Measurements from ENCODE around the gene RASSF10.

RASSF10 gene

GRCh38 chr11:12994476-12994875 lies 14.6 kb upstream of the RASSF10 start:
- Histone ChIP-seq H3K9ac (ENCODE audit: low read depth, low read length) (no peak overlapping the region), H3K36me3 (ENCODE audit: insufficient read depth, low read length) (no peaks in the 10 kb centered on the region), H3K4me1 (ENCODE audit: insufficient read depth, low read length) (no peaks in the 10 kb centered on the region), H3K4me3 (ENCODE audit: low read length) (no peak overlapping the region), H3K27me3 (ENCODE audit: insufficient read depth, low read length) (no peaks in the 10 kb centered on the region), H3K27ac (ENCODE audit: low read depth, low read length) (no peak overlapping the region), H3K9me3 (ENCODE audit: insufficient read depth, low read depth, low read length) (no peaks in the 10 kb centered on the region)
- 86% methylated on average over 2 of the region's 2 CpGs for WGBS

- no peaks in the 10 kb centered on the region for H3K4me1 ChIP-seq (ENCODE audit: insufficient read depth, low read length)
- no peaks in the 10 kb centered on the region for H3K27me3 ChIP-seq (ENCODE audit: insufficient read depth, low read length)
- H3K36me3 ChIP-seq (ENCODE audit: insufficient read depth, low read length): no peaks in the 10 kb centered on the region
- no peaks in the 10 kb centered on the region for H3K9me3 ChIP-seq (ENCODE audit: insufficient read depth, low read depth, low read length)
- no peak overlapping the region for H3K9ac ChIP-seq (ENCODE audit: low read depth, low read length)
- H3K4me3 ChIP-seq (ENCODE audit: low read length): no peak overlapping the region
- H3K27ac ChIP-seq (ENCODE audit: low read depth, low read length): no peak overlapping the region
Measured at GRCh38 chr11:12995188-12995587, 13.9 kb upstream of the RASSF10 start.

- no peaks in the 10 kb centered on the region for H3K9me3 ChIP-seq (ENCODE audit: insufficient read depth, low read depth, low read length)
- H3K9ac ChIP-seq (ENCODE audit: low read depth, low read length): no peak overlapping the region
- H3K4me1 ChIP-seq (ENCODE audit: insufficient read depth, low read length): no peaks in the 10 kb centered on the region
- H3K36me3 ChIP-seq (ENCODE audit: insufficient read depth, low read length): no peaks in the 10 kb centered on the region
- H3K27me3 ChIP-seq (ENCODE audit: insufficient read depth, low read length): no peaks in the 10 kb centered on the region
- H3K27ac ChIP-seq (ENCODE audit: low read depth, low read length): no peak overlapping the region
- H3K4me3 ChIP-seq (ENCODE audit: low read length): no peak overlapping the region
Measured at GRCh38 chr11:12995823-12996222, 13.3 kb upstream of the RASSF10 start.

GRCh38 chr11:12997168-12997567 lies 11.9 kb upstream of the RASSF10 start:
- Histone ChIP-seq H3K4me1 (ENCODE audit: insufficient read depth, low read length) (no peaks in the 10 kb centered on the region), H3K9me3 (ENCODE audit: insufficient read depth, low read depth, low read length) (no peaks in the 10 kb centered on the region), H3K9ac (ENCODE audit: low read depth, low read length) (no peak overlapping the region), H3K27ac (ENCODE audit: low read depth, low read length) (no peak overlapping the region), H3K4me3 (ENCODE audit: low read length) (no peak overlapping the region), H3K36me3 (ENCODE audit: insufficient read depth, low read length) (no peaks in the 10 kb centered on the region), H3K27me3 (ENCODE audit: insufficient read depth, low read length) (no peaks in the 10 kb centered on the region)
- no CpG with 5 or more reads among the region's 1 CpG for WGBS

- Histone ChIP-seq H3K27me3 (ENCODE audit: insufficient read depth, low read length) (no peaks in the 10 kb centered on the region), H3K4me3 (ENCODE audit: low read length) (no peak overlapping the region), H3K27ac (ENCODE audit: low read depth, low read length) (no peak overlapping the region), H3K36me3 (ENCODE audit: insufficient read depth, low read length) (no peaks in the 10 kb centered on the region), H3K4me1 (ENCODE audit: insufficient read depth, low read length) (peaks cover 3% of the 10 kb centered on the region; the same call in 1 of the 2 replicates), H3K9me3 (ENCODE audit: insufficient read depth, low read depth, low read length) (no peaks in the 10 kb centered on the region), H3K9ac (ENCODE audit: low read depth, low read length) (no peak overlapping the region)
- WGBS: 95% methylated on average over 5 of the region's 5 CpGs
Measured at GRCh38 chr11:12998336-12998735, 10.8 kb upstream of the RASSF10 start.

GRCh38 chr11:12999597-12999996 lies 9.5 kb upstream of the RASSF10 start:
- Histone ChIP-seq H3K27me3 (ENCODE audit: insufficient read depth, low read length) (no peaks in the 10 kb centered on the region), H3K4me1 (ENCODE audit: insufficient read depth, low read length) (peaks cover 14% of the 10 kb centered on the region; the same call in 1 of the 2 replicates), H3K9ac (ENCODE audit: low read depth, low read length) (no peak overlapping the region), H3K9me3 (ENCODE audit: insufficient read depth, low read depth, low read length) (no peaks in the 10 kb centered on the region), H3K4me3 (ENCODE audit: low read length) (no peak overlapping the region), H3K36me3 (ENCODE audit: insufficient read depth, low read length) (no peaks in the 10 kb centered on the region), H3K27ac (ENCODE audit: low read depth, low read length) (no peak overlapping the region)
- WGBS: 90% methylated on average over 7 of the region's 7 CpGs

- peaks cover 14% of the 10 kb centered on the region; the same call in 1 of the 2 replicates for H3K4me1 ChIP-seq (ENCODE audit: insufficient read depth, low read length)
- H3K9me3 ChIP-seq (ENCODE audit: insufficient read depth, low read depth, low read length): no peaks in the 10 kb centered on the region
- no peaks in the 10 kb centered on the region for H3K36me3 ChIP-seq (ENCODE audit: insufficient read depth, low read length)
- no peak overlapping the region for H3K27ac ChIP-seq (ENCODE audit: low read depth, low read length)
- H3K27me3 ChIP-seq (ENCODE audit: insufficient read depth, low read length): no peaks in the 10 kb centered on the region
- WGBS: 92% methylated on average over 2 of the region's 3 CpGs
- no peak overlapping the region for H3K4me3 ChIP-seq (ENCODE audit: low read length)
- no peak overlapping the region for H3K9ac ChIP-seq (ENCODE audit: low read depth, low read length)
Measured at GRCh38 chr11:13000116-13000515, 9.0 kb upstream of the RASSF10 start.

GRCh38 chr11:13000721-13001120 lies 8.4 kb upstream of the RASSF10 start:
- Histone ChIP-seq H3K4me1 (ENCODE audit: insufficient read depth, low read length) (peaks cover 14% of the 10 kb centered on the region; the same call in 1 of the 2 replicates), H3K9ac (ENCODE audit: low read depth, low read length) (no peak overlapping the region), H3K4me3 (ENCODE audit: low read length) (no peak overlapping the region), H3K36me3 (ENCODE audit: insufficient read depth, low read length) (no peaks in the 10 kb centered on the region), H3K9me3 (ENCODE audit: insufficient read depth, low read depth, low read length) (no peaks in the 10 kb centered on the region), H3K27ac (ENCODE audit: low read depth, low read length) (no peak overlapping the region), H3K27me3 (ENCODE audit: insufficient read depth, low read length) (no peaks in the 10 kb centered on the region; the same call in 1 of the 2 replicates)
- 74% methylated on average over 5 of the region's 5 CpGs for WGBS

- Histone ChIP-seq H3K27me3 (ENCODE audit: insufficient read depth, low read length) (peaks cover 31% of the 10 kb centered on the region), H3K4me1 (ENCODE audit: insufficient read depth, low read length) (peaks cover 31% of the 10 kb centered on the region), H3K36me3 (ENCODE audit: insufficient read depth, low read length) (no peaks in the 10 kb centered on the region), H3K9me3 (ENCODE audit: insufficient read depth, low read depth, low read length) (peaks cover 7% of the 10 kb centered on the region; the same call in 1 of the 2 replicates), H3K4me3 (ENCODE audit: low read length) (no peak overlapping the region), H3K27ac (ENCODE audit: low read depth, low read length) (no peak overlapping the region), H3K9ac (ENCODE audit: low read depth, low read length) (no peak overlapping the region)
- 79% methylated on average over 4 of the region's 4 CpGs for WGBS
Measured at GRCh38 chr11:13003736-13004493, 5.2 kb upstream of the RASSF10 start.

GRCh38 chr11:13007182-13008060 lies 1.7 kb upstream of the RASSF10 start:
- H3K27me3 ChIP-seq (ENCODE audit: insufficient read depth, low read length): peaks cover 64% of the 10 kb centered on the region

GRCh38 chr11:13008061-13008435 lies 1.1 kb upstream of the RASSF10 start:
- H3K27ac ChIP-seq (ENCODE audit: low read depth, low read length): peak overlapping the region; percentile 73; the same call in 1 of the 2 replicates
- peaks cover 70% of the 10 kb centered on the region for H3K27me3 ChIP-seq (ENCODE audit: insufficient read depth, low read length)
- peaks cover 7% of the 10 kb centered on the region; the same call in 1 of the 2 replicates for H3K9me3 ChIP-seq (ENCODE audit: insufficient read depth, low read depth, low read length)
- H3K36me3 ChIP-seq (ENCODE audit: insufficient read depth, low read length): no peaks in the 10 kb centered on the region
- H3K4me1 ChIP-seq (ENCODE audit: insufficient read depth, low read length): peaks cover 49% of the 10 kb centered on the region
- 69% methylated on average over 2 of the region's 2 CpGs for WGBS
- no peak overlapping the region for H3K9ac ChIP-seq (ENCODE audit: low read depth, low read length)
- peak overlapping the region; percentile 62 for H3K4me3 ChIP-seq (ENCODE audit: low read length)

More at GRCh38 chr11:13007182-13008060, 1.7 kb upstream of the RASSF10 start:
- peaks cover 43% of the 10 kb centered on the region for H3K4me1 ChIP-seq (ENCODE audit: insufficient read depth, low read length)
- 92% methylated on average over 2 of the region's 4 CpGs for WGBS
- no peaks in the 10 kb centered on the region for H3K36me3 ChIP-seq (ENCODE audit: insufficient read depth, low read length)
- H3K4me3 ChIP-seq (ENCODE audit: low read length): no peak overlapping the region
- peaks cover 7% of the 10 kb centered on the region; the same call in 1 of the 2 replicates for H3K9me3 ChIP-seq (ENCODE audit: insufficient read depth, low read depth, low read length)
- H3K27ac ChIP-seq (ENCODE audit: low read depth, low read length): no peak overlapping the region
- no peak overlapping the region for H3K9ac ChIP-seq (ENCODE audit: low read depth, low read length)
